SK-N-SH treated with all-trans-retinoic acid at 6 μM for 48 hours (cell line): ENCODE measurements around the gene RBM23.

Experiments used
- ARNTL ChIP-seq: fragments of 450-650 bp; formaldehyde crosslinking; IDR thresholded peaks from 2 replicates; pipeline ENCODE4 v1.5.0; 2020; ENCODE audit warnings: low read depth, mild to moderate bottlenecking, moderate library complexity, borderline replicate concordance
- OSR1 ChIP-seq: fragments of 250-450 bp; sonication (Bioruptor Pico); IDR thresholded peaks from 2 replicates; pipeline ENCODE4 v1.8.0; 2022; ENCODE audit warnings: moderate library complexity, mild to moderate bottlenecking, inconsistent platforms
- RARB ChIP-seq: fragments of 250-450 bp; sonication (Bioruptor Pico); IDR thresholded peaks from 2 replicates; pipeline ENCODE4 v1.8.0; 2021; ENCODE audit warnings: mild to moderate bottlenecking, moderate library complexity
- ZFP30 ChIP-seq: fragments of 450-650 bp; formaldehyde crosslinking; IDR thresholded peaks from 2 replicates; pipeline ENCODE4 v1.5.0; 2022; ENCODE audit warnings: mild to moderate bottlenecking, moderate library complexity

DNA sequence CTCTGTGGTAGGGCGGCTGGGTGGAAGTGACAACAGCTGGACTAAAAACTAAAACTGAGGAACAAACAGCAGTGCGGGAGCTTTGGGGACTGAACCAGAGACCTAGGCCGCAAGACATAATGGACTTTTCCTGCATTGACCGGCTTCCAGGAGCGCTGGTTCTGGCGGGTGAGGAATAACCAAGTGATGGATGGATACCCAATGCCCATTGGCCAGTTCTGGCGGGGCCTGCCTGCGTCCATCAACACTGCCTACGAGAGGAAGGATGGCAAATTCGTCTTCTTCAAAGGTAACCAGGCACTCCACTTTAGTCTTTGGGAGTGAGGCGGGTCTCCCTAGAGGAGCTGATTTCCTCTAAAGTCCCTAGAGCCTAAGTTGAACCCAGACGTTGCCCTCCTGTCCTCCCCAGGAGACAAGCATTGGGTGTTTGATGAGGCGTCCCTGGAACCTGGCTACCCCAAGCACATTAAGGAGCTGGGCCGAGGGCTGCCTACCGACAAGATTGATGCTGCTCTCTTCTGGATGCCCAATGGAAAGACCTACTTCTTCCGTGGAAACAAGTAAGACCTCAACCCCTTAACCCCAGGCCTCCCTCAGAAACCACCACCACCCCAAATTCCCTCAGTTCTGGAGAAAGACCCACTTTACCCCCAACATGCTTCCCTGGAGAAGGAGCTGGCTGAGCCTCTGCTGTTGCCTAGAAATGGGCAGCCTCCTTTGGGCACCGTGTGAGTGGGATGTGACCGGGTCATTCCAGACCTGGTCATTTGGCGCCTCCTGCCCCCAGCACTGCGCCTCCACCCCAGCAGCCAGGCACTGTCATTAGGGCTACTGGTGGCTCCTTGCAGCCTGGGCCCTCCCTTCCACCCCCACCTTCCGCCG, 74.5 kb downstream of the RBM23 start:
- TF ChIP-seq ARNTL (CRISPR knock-in tag), result no peak
- TF ChIP-seq ZFP30, result no peak
- no peak for TF ChIP-seq RARB (CRISPR knock-in tag)
- no peak for TF ChIP-seq OSR1
